GM12801 (cell line): ENCODE results near the gene ADCY9.

Experiments
- TF ChIP-seq, protein P1 (sequence below): IDR thresholded peaks from one replicate; pipeline ENCODE4 v1.5.1; 2011; ENCODE audit warnings: control low read depth; ENCODE audit not compliant: insufficient read length; ENCODE audit errors: extremely low read depth

The ADCY9 gene

DNA sequence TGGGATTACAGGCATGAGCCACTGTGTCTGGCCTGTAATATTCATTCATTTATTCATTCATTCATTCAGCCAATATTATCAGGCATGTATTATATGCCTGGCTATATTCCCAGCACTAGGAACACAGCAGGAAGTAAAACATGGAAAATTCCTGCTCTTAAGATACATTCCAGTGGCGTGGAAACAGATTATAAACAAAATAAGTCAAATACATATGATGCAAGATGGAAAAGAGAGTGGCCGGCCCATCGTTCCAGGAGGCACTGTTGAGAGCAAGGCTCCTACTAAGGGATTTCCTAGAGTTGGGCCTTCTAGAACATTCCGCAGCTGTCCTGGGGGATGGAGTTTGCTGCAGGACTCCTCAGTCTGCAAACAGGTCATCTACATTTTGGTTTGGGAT, 17.7 kb downstream of the ADCY9 start:
- TF ChIP-seq, protein P1, sequence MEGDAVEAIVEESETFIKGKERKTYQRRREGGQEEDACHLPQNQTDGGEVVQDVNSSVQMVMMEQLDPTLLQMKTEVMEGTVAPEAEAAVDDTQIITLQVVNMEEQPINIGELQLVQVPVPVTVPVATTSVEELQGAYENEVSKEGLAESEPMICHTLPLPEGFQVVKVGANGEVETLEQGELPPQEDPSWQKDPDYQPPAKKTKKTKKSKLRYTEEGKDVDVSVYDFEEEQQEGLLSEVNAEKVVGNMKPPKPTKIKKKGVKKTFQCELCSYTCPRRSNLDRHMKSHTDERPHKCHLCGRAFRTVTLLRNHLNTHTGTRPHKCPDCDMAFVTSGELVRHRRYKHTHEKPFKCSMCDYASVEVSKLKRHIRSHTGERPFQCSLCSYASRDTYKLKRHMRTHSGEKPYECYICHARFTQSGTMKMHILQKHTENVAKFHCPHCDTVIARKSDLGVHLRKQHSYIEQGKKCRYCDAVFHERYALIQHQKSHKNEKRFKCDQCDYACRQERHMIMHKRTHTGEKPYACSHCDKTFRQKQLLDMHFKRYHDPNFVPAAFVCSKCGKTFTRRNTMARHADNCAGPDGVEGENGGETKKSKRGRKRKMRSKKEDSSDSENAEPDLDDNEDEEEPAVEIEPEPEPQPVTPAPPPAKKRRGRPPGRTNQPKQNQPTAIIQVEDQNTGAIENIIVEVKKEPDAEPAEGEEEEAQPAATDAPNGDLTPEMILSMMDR: no peak

DNA sequence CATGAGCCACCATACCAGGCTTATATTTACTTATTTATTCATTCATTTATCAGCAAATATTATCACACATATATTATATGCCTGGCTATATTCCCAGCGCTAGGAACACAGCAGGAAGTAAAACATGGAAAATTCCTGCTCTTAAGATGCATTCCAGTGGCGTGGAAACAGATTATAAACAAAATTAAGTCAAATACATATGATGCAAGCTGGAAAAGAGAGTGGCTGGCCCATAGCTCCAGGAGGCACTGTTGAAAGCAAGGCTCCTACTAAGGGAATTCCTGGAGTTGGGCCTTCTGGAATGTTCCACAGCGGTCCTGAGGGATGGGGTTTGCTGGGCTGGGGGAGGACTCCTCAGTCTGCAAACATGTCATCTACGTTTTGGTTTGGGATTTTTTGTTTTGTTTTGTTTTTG, 18.4 kb downstream of the ADCY9 start:
- TF ChIP-seq, protein P1: no peak

DNA sequence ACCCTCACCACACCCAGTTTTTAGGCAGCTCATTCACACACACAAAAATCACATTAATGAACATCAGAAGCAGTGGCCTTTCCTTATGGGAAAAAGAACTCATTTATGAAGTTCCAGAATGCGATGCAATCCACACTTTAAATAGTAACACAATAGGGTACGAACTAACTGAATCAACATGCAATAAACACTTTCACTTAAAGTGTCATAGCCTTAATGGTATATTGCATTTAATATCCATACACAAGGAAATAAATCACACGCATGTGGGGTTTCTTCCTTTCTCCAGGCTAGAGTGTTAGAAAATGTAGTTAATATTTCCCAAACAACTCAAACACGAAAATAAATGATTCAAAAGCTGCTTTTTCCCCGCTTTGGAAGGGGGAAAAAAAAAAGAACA, 19.7 kb downstream of the ADCY9 start:
- TF ChIP-seq, protein P1: no peak

DNA sequence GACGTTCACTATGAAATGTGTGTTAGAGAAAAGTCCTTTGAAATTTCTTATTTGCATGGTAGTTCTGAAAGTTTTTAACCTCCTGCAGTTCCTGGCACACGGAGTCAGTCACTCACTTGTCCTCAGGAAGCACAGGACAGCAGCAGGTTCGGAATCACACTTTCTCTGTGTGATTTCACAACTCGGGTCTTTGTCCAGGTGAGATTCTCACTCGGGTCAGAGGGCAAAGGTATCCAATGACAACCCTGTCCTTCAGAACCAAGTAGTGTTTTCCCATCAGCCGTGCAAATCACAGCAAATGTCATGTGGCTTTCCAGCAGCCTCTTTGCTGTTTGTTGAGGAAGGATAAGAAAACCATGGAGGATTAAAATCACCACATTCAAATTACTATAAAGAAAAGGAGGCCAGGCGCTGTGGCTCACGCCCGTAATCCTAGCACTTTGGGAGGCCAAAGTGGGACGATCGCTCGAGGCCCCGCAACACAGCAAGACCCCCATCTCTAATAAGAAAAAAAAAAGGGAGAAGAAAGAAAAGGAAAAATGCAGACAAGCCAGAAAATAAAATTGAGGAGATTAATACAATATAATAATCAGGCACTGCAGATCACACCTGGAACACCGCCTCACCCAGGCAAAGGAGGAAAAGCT, 22.0 kb downstream of the ADCY9 start:
- TF ChIP-seq, protein P1: no peak

DNA sequence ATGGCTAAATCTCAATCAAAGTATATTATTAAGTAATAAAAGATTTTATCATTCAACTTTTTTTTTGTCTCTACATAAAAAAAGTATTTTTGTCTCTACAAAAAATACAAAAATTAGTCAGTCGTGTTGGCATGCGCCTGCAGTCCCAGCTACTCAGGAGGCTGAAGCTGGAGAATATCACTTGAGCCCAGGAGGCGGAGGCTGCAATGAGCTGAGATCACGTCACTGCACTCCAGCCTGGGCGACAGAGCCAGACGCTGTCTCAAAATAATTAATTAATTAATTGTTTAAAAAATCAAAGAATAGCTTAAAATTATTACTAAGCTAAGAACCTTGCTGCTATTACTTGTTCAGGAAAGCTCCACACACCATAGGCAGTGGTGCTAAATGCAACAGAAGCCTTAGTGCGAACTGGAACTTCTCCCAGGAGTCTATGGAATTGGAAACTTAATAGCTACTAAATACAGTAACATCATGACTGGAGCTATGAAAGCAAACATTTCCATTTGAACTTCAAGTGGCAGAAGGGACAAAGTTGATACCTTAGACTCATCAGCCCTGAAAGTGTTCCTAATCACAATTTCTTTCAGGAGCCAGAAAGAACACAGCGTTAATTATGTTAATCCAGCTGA, 22.6 kb downstream of the ADCY9 start:
- TF ChIP-seq, protein P1: no peak

DNA sequence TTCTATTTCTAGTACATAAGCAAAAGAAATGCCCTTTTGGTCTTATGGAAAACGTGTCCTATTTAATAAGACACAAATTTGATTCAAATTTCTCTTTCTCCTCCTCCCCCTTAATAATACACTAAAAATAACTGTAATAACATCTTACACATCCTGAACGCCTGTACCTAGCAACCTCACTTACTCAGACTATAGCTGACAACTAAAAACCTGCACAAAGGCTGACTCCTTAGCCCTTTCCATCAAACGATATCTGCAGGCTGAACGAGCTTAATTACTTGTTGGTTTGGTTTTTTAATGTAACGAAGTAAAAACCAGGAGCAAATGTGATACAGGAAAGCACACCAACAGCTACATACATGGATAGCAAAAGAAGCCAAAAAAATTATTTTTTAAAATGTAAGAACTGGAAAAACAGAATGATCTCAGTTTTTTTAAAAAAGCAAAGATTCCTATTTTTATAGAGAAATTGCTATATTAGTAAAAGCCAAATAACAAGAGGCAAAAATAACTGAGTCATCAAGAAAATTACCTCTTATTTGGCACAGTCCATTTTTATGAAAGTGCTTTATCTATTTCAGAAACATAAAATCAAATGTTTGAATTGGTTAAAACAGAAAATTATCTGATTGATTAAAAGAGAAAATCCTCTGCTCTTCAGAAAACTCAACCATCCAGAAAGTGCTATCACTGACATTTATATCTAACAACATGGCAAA, 23.5 kb downstream of the ADCY9 start:
- TF ChIP-seq, protein P1: no peak

DNA sequence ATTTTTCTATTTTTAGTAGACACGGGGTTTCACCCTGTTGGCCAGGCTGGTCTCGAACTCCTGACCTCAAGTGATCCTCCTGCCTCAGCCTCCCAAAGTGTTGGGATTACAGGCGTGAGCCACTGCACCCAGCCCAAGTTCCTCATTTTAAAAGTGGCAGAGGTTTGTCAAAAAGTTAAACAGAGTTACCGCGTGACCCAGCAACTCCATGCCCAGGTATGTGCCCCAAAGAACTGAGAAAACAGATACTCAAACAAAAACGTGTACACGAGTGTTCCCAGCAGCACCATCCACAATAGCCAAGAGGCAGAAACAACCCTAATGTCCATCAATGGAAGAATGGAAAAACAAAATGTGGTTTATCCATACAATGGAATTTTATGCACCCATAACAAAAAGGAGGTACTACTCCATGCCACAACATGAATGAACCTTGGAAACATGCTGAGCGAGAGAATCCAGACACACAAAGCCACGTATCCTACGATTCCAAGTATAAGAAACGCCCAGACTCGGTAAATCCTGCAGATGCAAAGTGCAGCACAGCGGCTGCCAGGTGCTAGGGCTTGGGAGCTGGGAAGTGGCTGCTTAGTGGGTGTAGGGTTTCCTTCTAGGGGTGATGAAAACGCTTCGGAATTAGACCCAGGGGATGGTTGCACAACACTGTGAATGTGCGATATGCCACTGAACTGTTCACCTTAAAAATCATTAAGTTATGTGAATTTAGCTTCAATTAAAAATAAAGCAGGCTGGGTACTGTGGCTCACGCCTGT, 24.8 kb downstream of the ADCY9 start:
- TF ChIP-seq, protein P1: no peak
